NT2/D1 (cell line): Measurements from ENCODE around the gene SQSTM1.

Experiments
- SUZ12 ChIP-seq: IDR thresholded peaks from 2 replicates; pipeline ENCODE4 v1.6.1; 2011; ENCODE audit not compliant: insufficient read length, insufficient read depth; ENCODE audit errors: extremely low read depth
- ZNF274 ChIP-seq: IDR thresholded peaks from 2 replicates; pipeline ENCODE4 v1.6.1; 2011; ENCODE audit warnings: mild to moderate bottlenecking, low read depth, low read length

- TF ChIP-seq ZNF274: no peak
- no peak for TF ChIP-seq SUZ12
Measured at GRCh38 chr5:179864686-179865085, 44.0 kb downstream of the SQSTM1 start.
